ENCODE results near the gene KLHL35. TPM values are rescaled to one million over a fixed set of nuclear protein-coding genes. Genes with fewer than 3 reads are reported as not detected.

The KLHL35 gene
- 2.5 and 2.6 TPM in 2 replicates for total RNA-seq

GRCh38 chr11:75432911-75433321, at the start of gene KLHL35:
Gene KLHL35, minus strand, starts transcription at chr11:75433203. Its CDS starts 2,574 bp downstream, at chr11:75430629.

GRCh38 chr11:75399344-75400145, 33.5 kb downstream of the KLHL35 start, which contains the start of gene RPS3:
Gene RPS3, plus strand, starts transcription at chr11:75399518. Its CDS starts 30 bp downstream, at chr11:75399548.

Other genes with a start within 250 kb of the KLHL35 start
- not detected in 2 replicates for gene TPBGL, start 192.4 kb downstream of the KLHL35 start, total RNA-seq
- 15.2 and 19.5 TPM in 2 replicates for gene ARRB1, start 81.5 kb downstream of the KLHL35 start, total RNA-seq
- gene RPS3, start 33.7 kb downstream of the KLHL35 start, total RNA-seq = 3,096 and 3,398 TPM in 2 replicates
- 3.6 and 6.2 TPM in 2 replicates for gene GDPD5, start 92.7 kb upstream of the KLHL35 start, total RNA-seq
- 2,063 and 2,087 TPM in 2 replicates for gene SERPINH1, start 129.1 kb upstream of the KLHL35 start, total RNA-seq
- 0.39 and 0.72 TPM in 2 replicates for gene MAP6, start 235.8 kb upstream of the KLHL35 start, total RNA-seq

Data from epithelial cell of alveolus of lung (primary cell).